GM21360 (cell line): ENCODE measurements around the gene HGD.
"Not testable (repeated sequence)": the region's sequence is repeated elsewhere in the genome, so short reads cannot be mapped to it uniquely, and the experiment has no call there.

ENCODE experiments used
- ATAC-seq: cut with Tn5 transposase; IDR thresholded peaks from one replicate; pipeline ENCODE4 v1.9.1; 2021; ENCODE audit warnings: mild to moderate bottlenecking, moderate library complexity; ENCODE audit not compliant: unreplicated experiment

Gene HGD

DNA sequence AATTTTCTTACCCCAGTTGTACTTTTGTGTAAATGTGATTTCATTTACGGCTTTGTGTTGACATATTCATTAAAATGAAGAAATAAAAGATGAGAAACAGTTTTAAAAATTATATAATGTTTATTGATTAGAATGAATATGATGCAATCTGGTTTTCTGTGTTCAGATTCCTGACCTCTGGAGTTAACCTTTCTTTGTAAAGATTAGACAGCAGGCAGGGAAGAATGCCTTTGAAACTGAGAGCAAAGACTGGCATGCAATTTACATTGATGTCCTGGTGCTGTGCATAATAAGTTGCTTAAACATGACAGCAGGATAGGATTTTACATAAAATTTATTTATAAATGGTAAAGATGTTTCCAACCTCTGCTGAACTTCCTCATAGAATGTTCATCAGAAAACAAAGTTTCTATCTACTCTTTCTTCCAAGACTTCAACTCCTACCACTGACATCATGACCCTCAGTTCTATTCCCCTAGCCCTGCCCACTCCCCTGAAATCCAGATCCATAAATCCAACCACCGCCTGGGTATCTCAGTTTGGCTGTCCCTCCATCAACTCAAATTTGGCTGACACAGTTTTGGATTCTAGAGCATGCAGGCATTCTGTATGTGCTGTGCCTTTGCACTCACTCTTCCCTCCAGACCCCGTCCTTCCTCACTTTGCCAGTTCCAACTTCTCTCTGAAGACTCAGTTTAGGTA, 1.7 kb downstream of the HGD start:
- ATAC-seq = no peak

DNA sequence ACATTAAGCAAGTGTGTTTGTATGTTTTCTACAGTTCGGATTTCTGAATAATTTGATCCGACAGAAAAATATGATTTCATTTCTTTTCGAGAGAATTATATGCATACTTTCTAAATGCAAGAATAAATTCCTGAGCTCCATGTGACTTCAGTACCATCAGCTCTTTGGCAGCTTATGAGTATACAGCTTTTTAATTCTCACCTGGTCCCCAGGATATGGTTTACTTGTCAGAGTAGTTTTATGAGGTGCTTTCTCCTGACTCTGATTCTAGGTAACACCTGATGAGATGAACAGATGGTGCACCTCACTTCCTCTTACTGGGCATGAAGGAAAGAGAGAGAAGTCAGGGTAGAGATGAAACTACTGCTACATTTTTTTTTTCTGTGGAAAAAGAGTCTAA, 3.1 kb downstream of the HGD start:
- ATAC-seq = no peak

GRCh38 chr3:120678331-120678947, 3.6 kb downstream of the HGD start:
- no peak for ATAC-seq

DNA sequence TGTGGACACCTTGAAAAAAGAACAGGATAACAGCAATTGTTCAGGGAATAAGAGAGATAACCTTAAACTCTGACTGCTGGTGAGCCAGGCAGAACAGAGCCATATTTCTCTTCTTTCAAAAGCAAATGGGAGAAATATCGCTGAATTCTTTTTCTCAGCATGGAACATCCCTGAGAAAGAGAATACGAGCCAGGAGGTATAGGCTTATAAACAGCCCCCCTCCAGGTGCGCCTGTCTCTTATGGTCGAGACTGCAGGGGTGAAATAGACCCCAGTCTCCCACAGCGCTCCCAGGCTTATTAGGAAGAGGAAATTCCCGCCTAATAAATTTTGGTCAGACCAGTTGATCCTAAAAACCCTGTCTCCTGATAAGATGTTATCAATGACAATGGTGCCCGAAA, 4.8 kb downstream of the HGD start:
- ATAC-seq = not testable (repeated sequence)

- no peak for ATAC-seq
Measured at GRCh38 chr3:120673116-120673515, 8.9 kb downstream of the HGD start.

DNA sequence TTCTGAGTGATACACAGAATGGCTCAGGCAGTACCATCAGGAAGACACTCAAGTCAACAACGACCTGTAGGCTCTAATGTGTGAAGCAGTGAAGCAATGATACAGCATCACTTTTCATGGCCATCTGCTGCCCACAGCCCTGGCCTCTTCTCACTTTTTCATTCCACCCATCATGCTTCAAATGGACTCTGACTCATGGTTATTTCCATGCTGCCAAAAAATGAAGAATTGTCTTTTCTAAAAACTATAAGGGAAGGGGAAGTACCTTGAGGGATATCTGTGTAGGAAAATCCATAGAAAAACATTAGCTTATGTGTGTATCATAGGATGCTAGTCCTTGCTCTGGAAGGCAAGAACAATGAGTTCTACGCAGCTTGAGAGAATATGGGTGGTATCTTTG, 11.5 kb downstream of the HGD start:
- ATAC-seq = no peak

- no peak for ATAC-seq
Measured at GRCh38 chr3:120664926-120665325, 17.1 kb downstream of the HGD start.

GRCh38 chr3:120661945-120662344, 20.1 kb downstream of the HGD start:
- ATAC-seq = no peak

- no peak for ATAC-seq
Measured at GRCh38 chr3:120661106-120661905, 20.7 kb downstream of the HGD start.

GRCh38 chr3:120659834-120660233, 22.2 kb downstream of the HGD start:
- no peak for ATAC-seq

DNA sequence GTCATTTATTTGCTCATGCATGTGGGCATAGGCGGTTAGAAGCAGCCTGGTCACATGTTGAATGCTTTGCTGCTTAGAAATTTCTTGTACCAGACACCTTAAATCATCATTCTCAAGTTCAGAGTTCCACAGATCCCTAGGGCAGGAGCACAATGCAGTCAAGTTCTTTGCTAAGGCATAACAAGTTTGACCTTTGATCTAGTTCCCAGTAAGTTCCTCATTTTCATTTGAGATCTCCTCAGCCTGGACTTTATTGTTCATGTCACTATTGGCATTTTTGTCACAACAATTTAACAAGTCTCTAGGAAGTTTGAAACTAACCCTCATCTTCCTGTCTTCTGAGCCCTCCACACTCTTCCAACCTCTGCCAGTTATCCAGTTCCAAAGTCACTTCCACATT, 22.8 kb downstream of the HGD start:
- no peak for ATAC-seq

DNA sequence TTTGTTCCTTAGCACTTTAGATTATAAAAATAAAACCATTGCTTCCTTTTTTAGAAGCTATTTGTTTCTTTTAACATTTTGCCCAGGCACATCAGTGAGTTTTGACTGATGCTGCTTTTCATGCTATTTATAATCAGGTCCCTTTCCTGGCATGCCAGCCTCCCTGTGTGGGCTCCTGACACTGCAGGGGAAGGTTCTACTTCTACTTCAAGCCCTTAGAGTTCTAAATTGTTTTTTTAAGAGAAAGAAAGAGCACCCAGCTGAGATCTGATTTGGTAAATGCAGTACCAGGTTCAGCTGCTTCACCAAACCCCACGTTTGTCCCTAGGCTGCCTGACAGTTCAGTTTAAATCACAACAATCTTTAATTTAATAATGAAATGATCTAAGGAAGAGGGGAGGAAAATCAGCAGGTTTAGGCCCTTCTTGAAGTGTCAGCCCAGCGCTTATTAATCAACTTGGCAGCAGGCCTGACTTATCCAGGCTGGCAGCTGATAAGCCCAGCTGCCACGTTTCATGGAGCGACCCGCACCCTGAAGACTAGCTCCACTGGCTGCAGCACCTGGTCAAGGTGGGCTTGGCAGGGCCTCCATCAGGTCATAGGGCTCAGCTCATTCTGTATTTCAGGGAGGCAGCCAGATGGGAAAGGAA, 29.0 kb downstream of the HGD start:
- ATAC-seq = no peak

DNA sequence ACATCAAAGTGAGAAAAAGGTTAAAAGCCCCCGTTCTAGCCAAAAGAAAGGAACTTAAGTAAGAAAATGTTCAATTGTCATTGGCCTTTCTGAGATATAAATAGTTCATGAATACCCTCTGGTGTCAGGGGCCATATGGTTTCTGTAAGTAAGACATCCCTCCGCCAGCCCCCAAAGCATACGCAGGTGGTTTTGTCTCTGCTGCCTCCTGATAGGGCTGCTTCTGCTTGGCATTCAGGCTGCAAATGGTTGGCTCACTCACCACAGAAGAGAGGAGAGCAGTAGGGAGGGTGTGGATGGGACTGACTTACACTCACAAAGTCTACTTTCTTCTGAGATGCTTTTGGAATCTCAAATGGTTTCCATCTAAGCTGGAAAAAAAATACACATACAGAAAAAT, 29.8 kb downstream of the HGD start:
- ATAC-seq = no peak

DNA sequence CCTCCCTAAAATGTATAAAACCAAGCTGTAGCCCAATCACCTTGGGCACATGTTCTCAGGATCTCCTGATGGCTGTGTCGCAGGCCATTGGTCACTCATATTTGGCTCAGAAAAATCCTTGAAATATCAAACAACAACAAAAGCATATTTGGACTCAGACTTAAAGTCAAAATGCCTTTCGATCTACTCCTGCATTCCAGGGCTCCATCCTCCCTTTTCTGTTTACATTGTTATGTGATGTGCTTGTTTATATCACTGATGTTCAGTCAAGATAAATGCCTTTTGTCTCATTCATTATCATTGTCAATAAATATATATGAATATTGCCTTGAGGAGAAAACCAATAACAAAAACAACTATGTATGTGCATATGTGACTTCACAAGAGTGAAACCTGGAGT, 31.7 kb downstream of the HGD start:
- ATAC-seq = no peak

- no peak for ATAC-seq
Measured at GRCh38 chr3:120649830-120650233, 32.2 kb downstream of the HGD start.

DNA sequence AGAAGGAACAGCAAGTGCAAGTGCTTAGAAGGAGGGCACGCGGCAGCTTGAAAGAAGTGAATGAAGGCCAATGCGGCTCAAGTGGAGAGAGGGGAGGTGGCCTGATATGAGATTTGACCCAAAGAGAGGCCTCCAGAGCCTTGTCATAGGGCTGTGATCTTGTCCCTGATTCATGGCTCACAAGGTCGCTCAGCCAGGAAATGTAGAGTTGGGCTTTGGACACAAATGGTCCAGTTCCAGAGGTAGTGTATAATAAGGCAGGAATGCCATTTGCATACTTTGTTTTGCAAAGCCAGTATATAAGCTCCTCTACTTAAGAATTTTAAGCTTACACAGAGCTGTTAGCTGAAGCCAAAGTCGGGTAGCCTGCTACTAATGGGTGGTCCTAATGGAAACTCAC, 33.7 kb downstream of the HGD start:
- ATAC-seq = no peak

- no peak for ATAC-seq
Measured at GRCh38 chr3:120646771-120647432, 35.1 kb downstream of the HGD start.

DNA sequence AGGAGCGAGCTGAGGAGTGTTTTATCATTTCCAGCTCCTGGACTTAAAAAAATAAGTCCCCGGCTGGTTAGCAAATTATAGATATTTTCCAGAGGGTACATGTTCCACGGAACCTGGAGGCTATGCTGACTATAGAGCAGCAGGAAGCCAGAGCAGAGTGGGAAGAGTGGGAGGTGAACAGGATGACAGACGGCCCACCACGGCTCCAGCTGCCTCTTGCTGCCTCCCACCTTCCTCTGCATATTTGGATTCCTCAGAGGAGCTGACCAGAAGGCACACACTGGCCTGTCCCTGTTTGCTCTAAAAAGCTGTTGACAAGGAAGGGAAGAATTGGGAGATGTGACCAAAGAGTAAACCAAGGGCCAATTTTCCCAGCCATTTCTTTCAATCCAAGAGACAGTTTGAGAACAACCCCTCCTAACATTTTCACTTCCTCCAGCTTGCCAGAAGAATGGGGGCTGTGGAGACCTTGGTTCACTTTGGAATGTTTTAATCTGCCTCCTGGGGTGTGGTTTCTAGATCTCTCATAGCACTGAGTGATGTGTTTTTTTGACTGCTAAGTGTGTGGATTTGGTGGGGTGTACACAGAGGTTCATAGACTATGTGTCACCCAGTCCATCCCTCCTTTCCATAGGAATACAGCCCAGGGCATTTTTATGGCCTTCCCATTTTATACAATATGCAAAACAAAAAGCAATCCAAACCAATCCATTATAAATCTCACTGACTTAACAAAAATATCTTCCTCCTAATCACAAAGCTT, 36.8 kb downstream of the HGD start:
- no peak for ATAC-seq

DNA sequence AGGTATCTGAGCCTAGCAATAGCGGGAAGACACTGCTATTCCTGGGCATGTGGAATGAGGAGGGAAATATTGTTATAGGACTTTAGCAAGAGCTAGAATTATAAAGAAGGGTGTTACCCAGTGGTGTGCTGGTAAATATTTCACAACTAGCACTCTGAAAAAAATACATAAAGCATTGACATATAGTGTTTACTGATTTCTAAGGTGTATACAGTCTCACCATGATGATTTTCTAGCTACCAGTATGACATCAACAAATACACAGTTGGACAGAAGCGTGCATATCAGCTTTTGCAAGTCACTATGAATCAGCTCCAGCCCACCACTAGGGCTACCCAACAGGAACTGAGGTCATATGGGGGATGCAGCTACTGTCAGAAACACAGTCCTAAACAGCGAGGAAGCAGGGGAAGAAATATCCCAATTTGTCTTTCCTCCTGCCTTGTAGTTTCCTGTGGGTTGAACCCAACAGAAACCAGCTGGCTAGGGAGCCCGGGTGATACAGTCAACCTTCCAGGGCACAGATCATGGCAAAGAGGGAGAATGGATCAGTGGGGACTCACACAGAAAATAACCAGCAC, 39.6 kb downstream of the HGD start:
- no peak for ATAC-seq

DNA sequence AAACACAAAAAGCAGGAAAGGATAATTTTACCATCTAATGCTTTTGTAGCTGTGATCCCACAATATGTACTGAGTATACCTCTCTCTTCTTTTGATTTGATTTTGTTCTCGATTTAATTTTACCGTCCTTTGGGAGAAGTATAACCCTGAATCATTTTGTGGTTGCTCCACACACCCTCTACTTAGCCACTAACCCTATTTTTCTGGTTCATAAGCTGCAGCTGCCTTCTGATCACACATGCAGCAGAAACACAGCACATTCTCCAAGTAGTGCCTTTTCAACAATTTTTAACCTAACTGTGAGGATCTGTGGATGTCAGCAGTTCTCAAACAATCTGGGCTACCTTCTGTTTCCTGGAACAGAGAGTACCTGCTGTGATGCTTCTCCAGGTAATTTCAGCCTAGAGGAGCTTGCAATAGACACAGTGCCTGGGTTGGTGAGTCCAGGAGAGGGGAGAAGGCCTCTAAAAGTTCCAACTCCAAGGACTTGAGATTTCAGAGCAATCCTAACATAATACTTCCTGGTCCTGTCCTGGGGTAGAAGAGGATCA, 40.3 kb downstream of the HGD start:
- ATAC-seq = no peak
